ENCODE measurements around the gene EREG.

- TF ChIP-seq CBX3 (IDR thresholded peaks at IDR 0.05; ENCODE audit: low read depth) (no peak), CTCF (IDR thresholded peaks at IDR 0.05 in 2 of 3, conservative IDR thresholded peaks at IDR 0.05 in 1 of 3; ENCODE audit: borderline replicate concordance in 1 of 3, insufficient read depth in 1 of 3, low read depth in 2 of 3, low read length in 2 of 3) (no peak), RAD21 (IDR thresholded peaks at IDR 0.05; ENCODE audit: low read depth) (no peak), REST (IDR thresholded peaks at IDR 0.05; ENCODE audit: low read depth) (no peak), SRF (IDR thresholded peaks at IDR 0.05; ENCODE audit: low read depth) (no peak), POLR2A (IDR thresholded peaks at IDR 0.05; ENCODE audit: borderline replicate concordance, extremely low read depth, insufficient read depth, insufficient read length) (no peak), SP1 (IDR thresholded peaks at IDR 0.05; ENCODE audit: low read depth) (no peak), EZH2phosphoT487 (IDR thresholded peaks at IDR 0.05; ENCODE audit: borderline replicate concordance) (no peak), POLR2AphosphoS5 (IDR thresholded peaks at IDR 0.05; ENCODE audit: low read depth, low read length) (no peak)
These were observed 7.0 kb upstream of the EREG start for GRCh38 chr4:74357965-74358364.

Measured in HCT116 (cell line).